HG03354 (cell line): ENCODE data around the gene CPA4.

ENCODE experiments used
- ATAC-seq: cut with Tn5 transposase; IDR thresholded peaks from one replicate; pipeline ENCODE4 v1.9.1; 2021; ENCODE audit warnings: mild to moderate bottlenecking; ENCODE audit not compliant: unreplicated experiment, poor library complexity, severe bottlenecking

The CPA4 gene

GRCh38 chr7:130273933-130274255 is 19.1 kb upstream of the CPA4 start:
- no peak for ATAC-seq

- no peak for ATAC-seq
These were observed 18.7 kb upstream of the CPA4 start for GRCh38 chr7:130274296-130274695.

GRCh38 chr7:130274983-130275591 is 17.9 kb upstream of the CPA4 start:
- no peak for ATAC-seq

- no peak for ATAC-seq
These were observed 17.1 kb upstream of the CPA4 start for GRCh38 chr7:130275826-130276297.

- ATAC-seq: no peak
These were observed 15.9 kb upstream of the CPA4 start for GRCh38 chr7:130276796-130277762.

- no peak for ATAC-seq
These were observed 15.0 kb upstream of the CPA4 start for GRCh38 chr7:130277763-130278643.

- no peak for ATAC-seq
These were observed 14.1 kb upstream of the CPA4 start for GRCh38 chr7:130278860-130279259.

GRCh38 chr7:130279286-130279685 is 13.7 kb upstream of the CPA4 start:
- no peak for ATAC-seq

GRCh38 chr7:130279906-130280305 is 13.1 kb upstream of the CPA4 start:
- no peak for ATAC-seq

- no peak for ATAC-seq
These were observed 11.7 kb upstream of the CPA4 start for GRCh38 chr7:130281260-130281659.

GRCh38 chr7:130286881-130287280 is 6.1 kb upstream of the CPA4 start:
- no peak for ATAC-seq

GRCh38 chr7:130288168-130288567 is 4.8 kb upstream of the CPA4 start:
- no peak for ATAC-seq

- no peak for ATAC-seq
These were observed 4.1 kb upstream of the CPA4 start for GRCh38 chr7:130288829-130289228.

- no peak for ATAC-seq
These were observed 3.5 kb upstream of the CPA4 start for GRCh38 chr7:130289478-130289877.

GRCh38 chr7:130290745-130291144 is 2.2 kb upstream of the CPA4 start:
- ATAC-seq: no peak

- no peak for ATAC-seq
These were observed 560 bp downstream of the CPA4 start for GRCh38 chr7:130293521-130293920.

- ATAC-seq: no peak
These were observed 1.4 kb downstream of the CPA4 start for GRCh38 chr7:130294314-130294713.

GRCh38 chr7:130296221-130296951 is 3.4 kb downstream of the CPA4 start:
- no peak for ATAC-seq
